WI38 (cell line): ENCODE results near the gene B3GNT5.

Source experiments
- H3K4me3 ChIP-seq: 2 replicates; pipeline ENCODE4 v1.5.1; 2011; ENCODE audit warnings: low read depth, mild to moderate bottlenecking, control low read depth, low read length
- CTCF ChIP-seq: IDR thresholded peaks from 2 replicates; pipeline ENCODE4 v1.5.1; 2012; ENCODE audit warnings: low read depth, mild to moderate bottlenecking, control low read depth, low read length

B3GNT5 gene

DNA sequence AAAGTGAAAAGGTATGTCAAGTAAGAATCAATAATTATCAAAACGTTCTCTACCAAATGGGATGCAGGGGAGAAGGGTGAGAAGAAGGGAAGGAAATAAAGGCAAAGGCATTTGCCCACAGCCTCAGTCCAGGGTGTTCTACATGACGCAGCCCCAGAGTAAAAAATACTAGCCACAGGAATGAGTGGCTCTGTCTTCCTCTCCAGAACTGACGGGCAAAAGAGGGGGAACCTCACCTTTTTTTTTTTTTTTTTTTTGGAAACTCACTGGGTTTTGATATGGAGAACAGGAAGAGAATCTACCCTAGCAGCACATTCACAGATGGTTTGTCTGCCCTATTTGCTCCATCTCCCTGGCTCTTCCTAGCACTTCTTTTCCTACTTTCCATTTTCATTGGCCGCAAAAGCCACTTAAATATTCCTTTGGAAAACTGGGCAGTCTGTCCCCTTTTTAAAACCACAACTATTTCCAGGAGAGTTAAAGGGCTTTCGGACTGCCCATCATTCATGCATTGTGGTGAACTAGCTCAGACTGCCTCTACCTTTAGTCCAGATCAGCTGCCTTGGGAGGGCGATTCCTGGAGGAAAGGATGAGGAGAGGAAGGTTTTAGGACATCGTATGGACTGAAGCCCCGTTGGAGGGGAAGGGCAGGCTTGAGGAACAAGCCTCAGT lies 28.2 kb downstream of the B3GNT5 start:
- TF ChIP-seq CTCF = no peak
- H3K4me3 ChIP-seq = no peak overlapping the region

GRCh38 chr3:183283886-183284285 lies 30.8 kb downstream of the B3GNT5 start:
- no peak overlapping the region for H3K4me3 ChIP-seq
- no peak for TF ChIP-seq CTCF

DNA sequence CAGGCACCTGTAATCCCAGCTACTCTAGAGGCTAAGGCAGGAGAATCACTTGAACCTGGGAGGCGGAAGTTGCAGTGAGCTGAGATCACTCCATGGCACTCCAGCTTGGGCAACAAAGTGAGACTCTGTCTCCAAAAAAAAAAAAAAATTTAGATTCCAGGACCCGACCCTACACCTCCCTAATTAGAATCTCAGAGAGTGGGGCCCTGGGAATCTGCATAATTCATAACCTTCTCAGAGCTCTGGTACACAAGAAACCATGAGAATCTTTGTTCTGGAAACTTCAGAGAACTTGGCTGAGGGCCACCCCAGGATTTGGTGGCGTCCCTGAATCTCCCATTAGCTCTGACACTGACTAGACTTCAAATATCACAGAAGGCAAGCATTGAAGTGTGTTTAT lies 31.5 kb downstream of the B3GNT5 start:
- TF ChIP-seq CTCF = no peak
- no peak overlapping the region for H3K4me3 ChIP-seq

DNA sequence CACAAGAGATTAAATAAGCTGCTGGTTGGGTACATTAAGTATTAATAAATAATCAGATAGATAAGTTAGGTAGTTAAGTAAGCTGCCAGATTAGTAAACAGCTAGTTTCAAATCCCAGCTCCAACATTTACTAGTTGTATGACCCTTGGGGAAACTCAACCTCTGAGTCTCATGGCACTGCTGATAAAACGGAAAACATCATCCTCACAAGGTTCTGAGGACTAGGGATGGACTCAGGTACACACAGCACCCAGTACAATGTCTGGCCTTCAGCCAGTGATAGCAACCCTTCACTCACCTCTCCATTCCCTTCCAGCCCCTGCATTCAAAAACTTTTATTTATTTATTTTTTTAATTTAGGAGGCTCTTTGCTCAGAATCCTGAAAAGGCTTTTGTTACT lies 32.3 kb downstream of the B3GNT5 start:
- no peak overlapping the region for H3K4me3 ChIP-seq

DNA sequence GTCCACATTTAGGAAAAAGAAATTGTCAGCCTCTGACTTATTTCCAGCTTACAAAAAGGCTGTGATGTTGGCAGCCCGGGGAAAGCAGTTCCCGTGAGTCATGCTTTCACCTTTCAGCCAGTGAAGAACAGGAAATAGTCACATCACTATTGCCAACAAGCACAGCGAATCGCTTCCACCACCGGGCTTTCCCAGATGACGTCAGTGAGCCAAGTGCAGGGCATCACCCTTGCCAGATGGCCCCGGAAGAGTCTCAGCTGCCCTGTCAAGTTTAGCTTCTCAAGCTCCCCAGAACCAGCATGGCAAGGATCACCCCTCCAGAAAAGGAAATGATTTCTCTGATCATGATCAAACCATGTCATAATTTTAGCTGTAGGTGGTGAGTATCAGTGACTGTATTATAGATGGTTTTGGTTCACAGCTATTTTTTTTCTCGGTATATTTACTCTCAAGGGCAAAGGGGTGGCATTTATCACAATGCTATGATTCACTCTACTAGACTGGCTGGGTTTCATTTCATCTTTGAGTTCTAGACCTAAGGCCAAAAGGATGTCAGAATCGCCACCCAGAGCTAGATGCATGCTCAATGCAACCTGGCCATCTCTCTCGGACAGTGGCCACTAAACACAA lies 32.9 kb downstream of the B3GNT5 start:
- H3K4me3 ChIP-seq = no peak overlapping the region
- no peak for TF ChIP-seq CTCF

More for the DNA sequence above, 32.3 kb downstream of the B3GNT5 start:
- TF ChIP-seq CTCF = no peak

DNA sequence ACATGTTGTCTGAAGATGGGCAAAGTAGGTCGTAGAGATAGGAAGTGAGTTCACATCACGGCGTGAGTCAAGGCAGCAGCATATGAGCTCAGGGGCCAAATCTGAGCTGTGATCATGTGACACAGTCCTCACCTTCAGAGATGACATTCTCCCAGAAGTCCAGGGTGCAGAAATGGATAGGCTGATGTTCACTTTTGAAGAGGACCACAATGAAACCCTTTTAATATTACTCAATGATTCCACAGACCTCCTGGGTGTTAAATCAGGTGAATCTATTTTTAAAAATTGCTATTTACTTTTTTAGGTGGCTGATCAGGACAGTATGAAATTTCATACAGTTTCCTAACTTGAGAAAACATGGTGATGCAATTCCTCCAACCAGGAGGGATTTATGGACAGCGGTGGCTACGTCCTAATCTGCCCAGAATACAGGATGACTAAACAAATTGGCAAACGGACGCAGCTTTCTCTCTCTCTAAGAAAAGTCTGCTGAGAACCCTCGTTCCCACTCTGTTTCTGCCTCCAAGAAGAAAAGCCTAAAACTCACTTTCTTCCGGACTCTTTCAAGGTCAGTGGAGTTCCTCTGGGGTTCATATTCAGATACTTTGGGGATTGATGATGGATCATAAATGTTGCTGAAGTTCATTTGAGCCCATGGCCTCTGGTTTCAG lies 34.4 kb downstream of the B3GNT5 start:
- no peak overlapping the region for H3K4me3 ChIP-seq
- TF ChIP-seq CTCF = no peak

- no peak for TF ChIP-seq CTCF
- H3K4me3 ChIP-seq = no peak overlapping the region
Observed at GRCh38 chr3:183288117-183288516, 35.1 kb downstream of the B3GNT5 start.
